ENCODE results near the gene FXR1. TPM values are rescaled to one million over a fixed set of nuclear protein-coding genes. Genes with fewer than 3 reads are reported as not detected.

Gene FXR1
- total and polyA plus RNA-seq, 2 of the 4 experiments (the other 2 are of a cell fraction): 110 to 182 TPM

DNA sequence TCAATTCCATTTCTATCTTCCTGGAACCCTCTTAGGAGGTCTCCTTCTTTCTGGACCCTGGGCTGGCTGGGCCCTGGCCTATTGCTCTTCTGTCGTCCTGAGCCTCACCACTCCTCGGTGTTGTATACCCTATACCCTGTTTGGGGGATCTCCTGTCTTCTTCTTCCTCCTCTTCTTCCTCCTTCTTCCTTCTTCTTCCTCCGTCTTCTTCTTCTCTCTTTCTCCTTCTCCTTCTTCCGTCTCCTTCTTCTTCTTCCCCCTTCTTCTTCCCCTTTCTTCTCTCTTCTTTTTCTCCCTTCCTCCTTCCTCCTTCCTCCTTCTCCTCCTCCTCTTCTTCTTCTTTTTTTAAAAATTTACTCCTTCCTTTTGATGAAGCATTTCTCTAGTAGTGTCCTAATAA, 30.4 kb upstream of the FXR1 start:
- Histone ChIP-seq H4K5ac (ENCODE audit: low read depth, low read length) (no peak overlapping the region), H3K4me3 (ENCODE audit: insufficient read depth, low read depth, low read length) (no peak overlapping the region), H2BK15ac (ENCODE audit: low read depth, low read length) (no peak overlapping the region), H2AK9ac (replicated peaks; ENCODE audit: low read depth, low read length, poor library complexity) (no peak overlapping the region), H3K9me1 (ENCODE audit: insufficient read depth, low read length) (no peaks in the 10 kb centered on the region), H3K23ac (ENCODE audit: low read depth, low read length) (no peak overlapping the region), H2BK20ac (ENCODE audit: low read depth, low read length) (no peak overlapping the region), H4K91ac (ENCODE audit: insufficient read depth, low read depth, low read length) (no peak overlapping the region), H3K18ac (ENCODE audit: low read depth, low read length) (no peak overlapping the region), H2AK5ac (ENCODE audit: low read depth, low read length) (no peak overlapping the region), H3K36me3 (ENCODE audit: control insufficient read depth, insufficient read depth, low read length) (no peaks in the 10 kb centered on the region), H3K79me1 (ENCODE audit: low read depth in 1 of 2, low read length in 2 of 2) (no peaks in the 10 kb centered on the region), H2AFZ (replicated peaks; ENCODE audit: low read length, poor library complexity) (no peak overlapping the region), H2BK5ac (ENCODE audit: low read depth, low read length, poor library complexity, severe bottlenecking) (no peak overlapping the region), H3K56ac (ENCODE audit: extremely low read depth, insufficient read depth, low read length) (no peak overlapping the region), H3K14ac (replicated peaks; ENCODE audit: low read depth, low read length) (no peak overlapping the region), H3K27me3 (ENCODE audit: control insufficient read depth, insufficient read depth, low read length) (no peaks in the 10 kb centered on the region), H4K20me1 (ENCODE audit: insufficient read depth, low read length) (no peaks in the 10 kb centered on the region), H3K4me1 (ENCODE audit: control insufficient read depth, insufficient read depth, low read length) (no peaks in the 10 kb centered on the region), H3K27ac (ENCODE audit: insufficient read depth, low read length) (no peak overlapping the region), H3K9me3 (ENCODE audit: control insufficient read depth, insufficient read depth, low read length) (no peaks in the 10 kb centered on the region), H2BK120ac (ENCODE audit: low read depth, low read length) (no peak overlapping the region), H3K4me2 (ENCODE audit: low read depth, low read length) (no peak overlapping the region), H4K8ac (ENCODE audit: low read depth in 2 of 2, low read length in 2 of 2) (no peak overlapping the region), H3K9ac (ENCODE audit: low read depth, low read length) (no peak overlapping the region), H3K4ac (ENCODE audit: low read depth, low read length) (no peak overlapping the region)
- no peak for DNase-seq
- POLR2A ChIA-PET (ENCODE audit: unreplicated experiment): no interaction called here
- no peak for TF ChIP-seq SMC3 (IDR thresholded peaks at IDR 0.05; ENCODE audit: low read depth, low read length)
- TF ChIP-seq CHD1 (IDR thresholded peaks at IDR 0.05; ENCODE audit: low read depth, low read length): no peak
- TF ChIP-seq FOS (IDR thresholded peaks at IDR 0.05; ENCODE audit: low read depth, low read length): no peak
- no peak for TF ChIP-seq CEBPB (IDR thresholded peaks at IDR 0.05; ENCODE audit: low read depth, low read length)
- TF ChIP-seq NFE2L2 (IDR thresholded peaks at IDR 0.05; ENCODE audit: low read depth, low read length): no peak
- TF ChIP-seq, protein P1, sequence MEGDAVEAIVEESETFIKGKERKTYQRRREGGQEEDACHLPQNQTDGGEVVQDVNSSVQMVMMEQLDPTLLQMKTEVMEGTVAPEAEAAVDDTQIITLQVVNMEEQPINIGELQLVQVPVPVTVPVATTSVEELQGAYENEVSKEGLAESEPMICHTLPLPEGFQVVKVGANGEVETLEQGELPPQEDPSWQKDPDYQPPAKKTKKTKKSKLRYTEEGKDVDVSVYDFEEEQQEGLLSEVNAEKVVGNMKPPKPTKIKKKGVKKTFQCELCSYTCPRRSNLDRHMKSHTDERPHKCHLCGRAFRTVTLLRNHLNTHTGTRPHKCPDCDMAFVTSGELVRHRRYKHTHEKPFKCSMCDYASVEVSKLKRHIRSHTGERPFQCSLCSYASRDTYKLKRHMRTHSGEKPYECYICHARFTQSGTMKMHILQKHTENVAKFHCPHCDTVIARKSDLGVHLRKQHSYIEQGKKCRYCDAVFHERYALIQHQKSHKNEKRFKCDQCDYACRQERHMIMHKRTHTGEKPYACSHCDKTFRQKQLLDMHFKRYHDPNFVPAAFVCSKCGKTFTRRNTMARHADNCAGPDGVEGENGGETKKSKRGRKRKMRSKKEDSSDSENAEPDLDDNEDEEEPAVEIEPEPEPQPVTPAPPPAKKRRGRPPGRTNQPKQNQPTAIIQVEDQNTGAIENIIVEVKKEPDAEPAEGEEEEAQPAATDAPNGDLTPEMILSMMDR (conservative IDR thresholded peaks at IDR 0.05; ENCODE audit: low read depth, low read length): no peak
- no peak for TF ChIP-seq RCOR1 (IDR thresholded peaks at IDR 0.05; ENCODE audit: insufficient replicate concordance, low read length)
- no peak for TF ChIP-seq BHLHE40 (IDR thresholded peaks at IDR 0.05; ENCODE audit: low read depth, low read length)
- TF ChIP-seq MXI1 (IDR thresholded peaks at IDR 0.05; ENCODE audit: borderline replicate concordance, low read depth, low read length): no peak
- no peak for TF ChIP-seq MAFK (IDR thresholded peaks at IDR 0.05; ENCODE audit: low read depth, low read length)
- no peak for ATAC-seq (ENCODE audit: low read depth)
- intact Hi-C loops (cut with micrococcal nuclease): no loop called here
- BruUV-seq (replicated peaks): no TSS peak
- dilution Hi-C loops (cut with HindIII; ENCODE audit: low sequenced_read_pairs, unreplicated experiment): no loop called here
- CTCF ChIA-PET: no interaction called here
- in situ Hi-C loops (cut with MboI; ENCODE audit: low sequenced_read_pairs): no loop called here
- 73% methylated on average over 3 of the region's 4 CpGs; no CpG with 5 or more reads in 1 of the 2 experiments for WGBS, 2 experiments (ENCODE audit: extremely low coverage in 2 of 2, insufficient read length in 1 of 2)
